ENCODE data around the gene ZNF35. TPM values are rescaled to one million over a fixed set of nuclear protein-coding genes. Genes with fewer than 3 reads are reported as not detected.

Gene ZNF35
- total RNA-seq, 4 donors from 2014 or later = 8.2 to 28.3 (median 19.5) TPM

GRCh38 chr3:44654039-44654438, 5.5 kb downstream of the ZNF35 start:
- no peak overlapping the region for H3K4me3 ChIP-seq
- H3K27ac ChIP-seq = no peak overlapping the region
- TF ChIP-seq POLR2A (IDR thresholded peaks at IDR 0.05) (no peak), CTCF (IDR thresholded peaks at IDR 0.05) (no peak)
- no peaks in the 10 kb centered on the region for H3K27me3 ChIP-seq
- intact Hi-C loops (cut with DNase I; ENCODE audit: low total_unique reads) = no loop called here
- no peaks in the 10 kb centered on the region for H3K36me3 ChIP-seq
- H3K4me1 ChIP-seq = no peaks in the 10 kb centered on the region
- H3K9me3 ChIP-seq = peaks cover 0 to 10% of the 10 kb centered on the region in 2 donors
- no peak for DNase-seq

- intact Hi-C loops (cut with DNase I; ENCODE audit: low total_unique reads) = no loop called here
- Histone ChIP-seq H3K36me3 (no peaks in the 10 kb centered on the region), H3K27me3 (no peaks in the 10 kb centered on the region), H3K4me1 (no peaks in the 10 kb centered on the region), H3K9me3 (peaks cover 0 to 20% of the 10 kb centered on the region in 2 donors), H3K27ac (no peak overlapping the region), H3K4me3 (no peak overlapping the region)
- no peak for TF ChIP-seq CTCF (IDR thresholded peaks at IDR 0.05)
- no peak for TF ChIP-seq POLR2A (IDR thresholded peaks at IDR 0.05)
- DNase-seq = no peak
These were observed 10.5 kb downstream of the ZNF35 start for GRCh38 chr3:44659015-44659414.

- no peaks in the 10 kb centered on the region for H3K27me3 ChIP-seq
- H3K4me1 ChIP-seq = no peaks in the 10 kb centered on the region
- peaks cover 0 to 20% of the 10 kb centered on the region in 2 donors for H3K9me3 ChIP-seq
- no peaks in the 10 kb centered on the region for H3K36me3 ChIP-seq
- no peak overlapping the region for H3K4me3 ChIP-seq
- no peak for TF ChIP-seq POLR2A (IDR thresholded peaks at IDR 0.05)
- TF ChIP-seq CTCF (IDR thresholded peaks at IDR 0.05) = no peak
- DNase-seq = no peak
- no peak overlapping the region for H3K27ac ChIP-seq
- intact Hi-C loops (cut with DNase I; ENCODE audit: low total_unique reads) = no loop called here
These were observed 10.9 kb downstream of the ZNF35 start for GRCh38 chr3:44659434-44659833.

GRCh38 chr3:44661189-44661588, 12.7 kb downstream of the ZNF35 start:
- H3K27ac ChIP-seq = no peak overlapping the region
- DNase-seq = no peak
- peaks cover 0 to 30% of the 10 kb centered on the region in 2 donors for H3K9me3 ChIP-seq
- no peak for TF ChIP-seq POLR2A (IDR thresholded peaks at IDR 0.05)
- no peak for TF ChIP-seq CTCF (IDR thresholded peaks at IDR 0.05)
- no peaks in the 10 kb centered on the region for H3K36me3 ChIP-seq
- intact Hi-C loops (cut with DNase I; ENCODE audit: low total_unique reads) = no loop called here
- H3K27me3 ChIP-seq = no peaks in the 10 kb centered on the region
- H3K4me1 ChIP-seq = no peaks in the 10 kb centered on the region
- no peak overlapping the region for H3K4me3 ChIP-seq

GRCh38 chr3:44665173-44665572, 16.6 kb downstream of the ZNF35 start:
- H3K4me1 ChIP-seq = no peaks in the 10 kb centered on the region
- no peak for TF ChIP-seq POLR2A (IDR thresholded peaks at IDR 0.05)
- TF ChIP-seq CTCF (IDR thresholded peaks at IDR 0.05) = no peak
- no peak overlapping the region for H3K4me3 ChIP-seq
- no peak for DNase-seq
- no peaks in the 10 kb centered on the region for H3K36me3 ChIP-seq
- H3K27ac ChIP-seq = no peak overlapping the region
- intact Hi-C loops (cut with DNase I; ENCODE audit: low total_unique reads) = no loop called here
- H3K9me3 ChIP-seq = peaks cover 0 to 10% of the 10 kb centered on the region in 2 donors
- no peaks in the 10 kb centered on the region for H3K27me3 ChIP-seq
